Gastrocnemius medialis (tissue), 4 donors: ENCODE results near the gene TTC39C.

Experiments
- CTCF ChIP-seq, 5 experiments: fragments of 450-650 bp in 3 of 5; fragments of 200-600 bp in 2 of 5; sonication (generic) in 2 of 5; IDR thresholded peaks in 4 of 5; conservative IDR thresholded peaks in 1 of 5; 1 replicate in 4 of 5; 2 replicates in 1 of 5; pipeline ENCODE4 v1.5.1; 2016 to 2019; ENCODE audit warnings: antibody characterized with exemption in 5 of 5, mild to moderate bottlenecking in 3 of 5, moderate library complexity in 3 of 5
- POLR2A ChIP-seq, 2 donors: fragments of 450-650 bp; IDR thresholded peaks; one replicate each; pipeline ENCODE4 v1.6.1; 2017; ENCODE audit warnings: antibody characterized with exemption in 2 of 2, mild to moderate bottlenecking in 2 of 2, moderate library complexity in 2 of 2

DNA sequence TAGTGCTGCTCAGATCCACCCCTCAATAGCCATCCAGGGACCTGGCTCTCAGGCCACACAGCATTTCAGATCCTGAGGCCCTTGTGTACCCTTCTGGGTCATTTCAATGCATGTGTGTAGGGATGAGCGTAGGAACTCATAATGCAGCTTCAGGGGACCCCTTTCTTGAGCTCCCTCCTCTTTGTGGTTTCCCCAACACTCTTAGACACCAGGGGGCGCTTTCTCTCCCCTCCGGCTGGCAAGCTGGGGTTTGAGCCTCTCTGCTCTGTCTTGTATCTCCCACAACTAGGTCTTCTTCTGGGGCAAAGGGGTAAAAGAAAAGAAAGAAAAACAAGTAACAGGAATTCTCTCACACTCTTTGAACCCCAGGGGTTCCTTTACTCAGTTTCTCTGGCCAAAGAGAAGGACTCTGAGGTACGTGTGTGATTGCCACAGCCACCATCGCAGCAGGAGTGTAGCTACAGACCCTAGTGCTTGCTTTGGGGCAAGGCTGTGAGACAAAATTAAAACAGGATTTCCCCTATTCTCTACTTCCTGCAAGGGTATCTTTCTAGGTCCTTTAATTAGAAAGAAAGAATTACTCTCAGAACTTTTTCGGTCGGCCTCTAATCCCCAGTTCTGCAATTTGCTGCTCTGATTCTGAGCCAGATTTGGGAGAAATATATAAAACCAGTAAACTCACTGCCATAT lies 162.3 kb downstream of the TTC39C start:
- peak; percentile 71 to 85 (median 78) for TF ChIP-seq CTCF (IDR thresholded peaks at IDR 0.05 in 4 of 5, conservative IDR thresholded peaks at IDR 0.05 in 1 of 5)
- TF ChIP-seq POLR2A (IDR thresholded peaks at IDR 0.05), result no peak
